HepG2 (cell line): ENCODE data around the gene DNAI4. TPM values are rescaled to one million over a fixed set of nuclear protein-coding genes. Genes with fewer than 3 reads are reported as not detected.

Experiments used
- ATAC-seq: fragments of 200-7000 bp; cut with Tn5 transposase; 3 replicates; pipeline ENCODE4 v1.9.1; 2020; ENCODE audit warnings: mild to moderate bottlenecking, moderate library complexity
- BruUV-seq: library from RNA; stranded (reverse); fragments of 400-500 nt; replicated peaks from 2 replicates; lab custom pipeline; 2021; lab: Mats Ljungman, UMichigan
- CTCF ChIA-PET: fragments of 300-600 bp; formaldehyde crosslinking; extraction: SDS; loops from one replicate; lab custom pipeline; 2021; ENCODE audit warnings: low total read pairs, inconsistent platforms, low intra/inter-chr PET ratio; lab: Yijun Ruan, JAX
- POLR2A ChIA-PET: fragments of 350-600 bp; sonication (Branson Sonifier 250); formaldehyde crosslinking; loops from one replicate; lab custom pipeline; 2020; ENCODE audit warnings: antibody characterized with exemption, inconsistent platforms; lab: Yijun Ruan, JAX
- DNase-seq: peaks from one replicate; pipeline ENCODE4 v3.0.0-alpha.2; 2015; ENCODE audit warnings: low spot score
- FAIRE-seq: peaks from 3 replicates; lab custom pipeline; 2011; peaks lifted over from hg19 to GRCh38; lab: Jason Lieb, UNC
- H2AFZ ChIP-seq: one replicate; pipeline ENCODE4 v1.6.1; 2011; ENCODE audit warnings: low read length, inconsistent platforms
- H3K27ac ChIP-seq: fragments of 300-600 bp; 3 replicates; pipeline ENCODE4 v1.8.0; 2011; ENCODE audit warnings: mixed run types, mild to moderate bottlenecking, mixed read lengths, low read length, inconsistent platforms; ENCODE audit not compliant: insufficient read depth; ENCODE audit errors: extremely low read length
- H3K27me3 ChIP-seq, 2 experiments: fragments of 200-600 bp in 1 of 2; 2 replicates in 1 of 2; 3 replicates in 1 of 2; pipeline versions ENCODE4 v1.6.0 to v1.8.0; 2011; ENCODE audit warnings: low read length in 2 of 2, mild to moderate bottlenecking in 2 of 2, moderate library complexity in 2 of 2, inconsistent platforms in 1 of 2; ENCODE audit not compliant: insufficient read depth in 2 of 2, control insufficient read depth in 1 of 2
- H3K36me3 ChIP-seq, 2 experiments: fragments of 200-600 bp in 1 of 2; replicated peaks in 1 of 2; 2 replicates in 1 of 2; 3 replicates in 1 of 2; pipeline versions ENCODE4 v1.5.1 to v1.8.0; 2011; ENCODE audit warnings: low read length in 2 of 2, inconsistent platforms in 1 of 2; ENCODE audit not compliant: insufficient read depth in 2 of 2, control insufficient read depth in 1 of 2
- H3K4me1 ChIP-seq: 2 replicates; pipeline ENCODE4 v1.5.1; 2012; ENCODE audit warnings: low read length, inconsistent platforms; ENCODE audit not compliant: insufficient read depth
- H3K4me2 ChIP-seq: 2 replicates; pipeline ENCODE4 v1.6.0; 2011; ENCODE audit warnings: low read depth, low read length, inconsistent platforms
- H3K4me3 ChIP-seq, 3 experiments: fragments of 200-600 bp in 1 of 3; sonication (generic), shearing (Covaris generic) in 1 of 3; replicated peaks in 1 of 3; 2 replicates each; pipeline ENCODE4 v1.5.1; 2011 to 2016; ENCODE audit warnings: low read length in 3 of 3, inconsistent platforms in 2 of 3, low read depth in 2 of 3, mild to moderate bottlenecking in 2 of 3, control low read depth in 1 of 3, mixed read lengths in 1 of 3; ENCODE audit not compliant: insufficient read depth in 1 of 3
- H3K79me2 ChIP-seq: one replicate; pipeline ENCODE4 v1.6.1; 2011; ENCODE audit warnings: low read length, inconsistent platforms; ENCODE audit not compliant: insufficient read depth
- H3K9ac ChIP-seq: 2 replicates; pipeline ENCODE4 v1.6.0; 2011; ENCODE audit warnings: mild to moderate bottlenecking, low read depth, low read length, inconsistent platforms; ENCODE audit not compliant: insufficient read depth
- H3K9me3 ChIP-seq: 2 replicates; pipeline ENCODE4 v1.5.1; 2012; ENCODE audit warnings: mild to moderate bottlenecking, low read length
- H4K20me1 ChIP-seq: 2 replicates; pipeline ENCODE4 v1.6.0; 2011; ENCODE audit warnings: inconsistent platforms, mild to moderate bottlenecking, low read length, moderate library complexity; ENCODE audit not compliant: insufficient read depth
- CBFB ChIP-seq: sonication (generic); formaldehyde crosslinking; IDR thresholded peaks from 2 replicates; pipeline ENCODE4 v1.4.0; 2020; ENCODE audit warnings: missing genetic modification reagents
- CENPX ChIP-seq: sonication (generic); formaldehyde crosslinking; IDR thresholded peaks from 2 replicates; pipeline ENCODE4 v1.9.0; 2021; ENCODE audit warnings: mild to moderate bottlenecking, missing genetic modification reagents, moderate library complexity
- HNF1B ChIP-seq: sonication (generic); formaldehyde crosslinking; IDR thresholded peaks from 2 replicates; pipeline ENCODE4 v1.5.1; 2020; ENCODE audit warnings: mild to moderate bottlenecking, moderate library complexity, missing genetic modification reagents
- HOMEZ ChIP-seq: IDR thresholded peaks from 2 replicates; pipeline ENCODE4 v1.6.1; 2016; ENCODE audit warnings: low read depth
- NR2F1 ChIP-seq, 2 experiments: fragments of 450-650 bp in 1 of 2; formaldehyde crosslinking in 1 of 2; IDR thresholded peaks; 2 replicates each; pipeline versions ENCODE4 v1.5.0 to v1.6.1; 2016 to 2020; ENCODE audit warnings: mild to moderate bottlenecking in 1 of 2, missing compliant biosample characterization in 1 of 2, missing genetic modification reagents in 1 of 2, moderate library complexity in 1 of 2
- POGZ ChIP-seq: sonication (generic); formaldehyde crosslinking; IDR thresholded peaks from 2 replicates; pipeline ENCODE4 v1.4.0; 2020; ENCODE audit warnings: mild to moderate bottlenecking, missing genetic modification reagents
- RNF2 ChIP-seq: fragments of 450-650 bp; conservative IDR thresholded peaks from 2 replicates; pipeline ENCODE4 v1.6.1; 2016; ENCODE audit warnings: low read depth
- TOPORS ChIP-seq: sonication (generic); formaldehyde crosslinking; IDR thresholded peaks from 2 replicates; pipeline ENCODE4 v1.8.0; 2023; ENCODE audit warnings: mild to moderate bottlenecking, missing genetic modification reagents
- ZBTB43 ChIP-seq: sonication (generic); formaldehyde crosslinking; conservative IDR thresholded peaks from 2 replicates; pipeline ENCODE4 v1.4.0; 2020; ENCODE audit warnings: missing genetic modification reagents
- ZNF318 ChIP-seq: sonication (generic); formaldehyde crosslinking; IDR thresholded peaks from 2 replicates; pipeline ENCODE4 v1.4.0; 2020; ENCODE audit warnings: mild to moderate bottlenecking, missing genetic modification reagents
- ZNF496 ChIP-seq: sonication (generic); formaldehyde crosslinking; IDR thresholded peaks from 2 replicates; pipeline ENCODE4 v1.8.1; 2023; ENCODE audit warnings: mild to moderate bottlenecking, moderate library complexity, missing genetic modification reagents; ENCODE audit not compliant: insufficient replicate concordance
- ZSCAN29 ChIP-seq: sonication (generic); formaldehyde crosslinking; conservative IDR thresholded peaks from 2 replicates; pipeline ENCODE4 v1.4.0; 2020; ENCODE audit warnings: mild to moderate bottlenecking, missing genetic modification reagents
- WGBS: methylation state at CpG from one replicate; pipeline ENCODE4 v1.1.6; 2017; ENCODE audit warnings: low lambda C conversion rate; 5-methylcytosine and 5-hydroxymethylcytosine counted together
- in situ Hi-C: cut with HindIII; loops from 2 replicates; pipeline ENCODE4 v1.10.0; 2017; ENCODE audit warnings: low pct_unique_long_range_greater_than_20kb; ENCODE audit not compliant: extremely low pct_ligation_motif_present
- intact Hi-C: fragments of 100-400 bp; cut with micrococcal nuclease; formaldehyde crosslinking; loops from one replicate; pipeline ENCODE4 v1.10.0; 2022; ENCODE audit not compliant: unreplicated experiment
- polyA plus RNA-seq, 8 experiments: library from polyadenylated mRNA; depleted of rRNA in 3 of 8; stranded (reverse) in 7 of 8; unstranded in 1 of 8; fragments of >200 nt; fragmentation: Illumina TruSeq in 4 of 8; extraction: Trizol in 4 of 8; gene quantifications; 2 replicates each; pipeline versions ENCODE4 v1.2.1 to v1.2.3, GENCODE V29; 2011 to 2016; ENCODE audit warnings: low read depth in 4 of 8, missing spikeins in 1 of 8, mixed read lengths in 1 of 8; ENCODE audit not compliant: insufficient read depth in 1 of 8
- total RNA-seq, 5 experiments: library from RNA; depleted of rRNA; stranded (reverse); fragments of >200 nt; fragmentation: Illumina TruSeq; extraction: Trizol; gene quantifications; 2 replicates each; pipeline ENCODE4 v1.2.3, GENCODE V29; 2016; ENCODE audit warnings: low read depth in 1 of 5

The DNAI4 gene
- total and polyA plus RNA-seq, 2 of the 13 experiments (the other 11 are each of a cell fraction or from before 2014, with no cell fraction given) = 0.04 to 0.08 TPM

- Histone ChIP-seq H3K79me2 (no peaks in the 10 kb centered on the region), H3K4me2 (no peak overlapping the region), H3K9me3 (no peaks in the 10 kb centered on the region), H3K36me3 (no peaks in the 10 kb centered on the region), H3K4me3 (no peak overlapping the region), H2AFZ (no peak overlapping the region), H3K27ac (no peak overlapping the region), H3K27me3 (no peaks in the 10 kb centered on the region), H3K4me1 (no peaks in the 10 kb centered on the region), H4K20me1 (no peaks in the 10 kb centered on the region), H3K9ac (no peak overlapping the region)
- FAIRE-seq = no peak
- no peak for ATAC-seq
- 5% methylated on average over 3 of the region's 3 CpGs for WGBS
- intact Hi-C loops = no loop called here
- CTCF ChIA-PET = no interaction called here
- POLR2A ChIA-PET = no interaction called here
- in situ Hi-C loops = no loop called here
- BruUV-seq = no TSS peak
- DNase-seq = no peak
- no peak for TF ChIP-seq HOMEZ
- TF ChIP-seq TOPORS (CRISPR knock-in tag) = no peak
- TF ChIP-seq CENPX (CRISPR knock-in tag) = no peak
- no peak for TF ChIP-seq POGZ (CRISPR knock-in tag)
- TF ChIP-seq CBFB (CRISPR knock-in tag) = no peak
- TF ChIP-seq HNF1B = no peak
- no peak for TF ChIP-seq ZNF318 (CRISPR knock-in tag)
- no peak for TF ChIP-seq NR2F1 (CRISPR knock-in tag; IDR thresholded peaks at IDR 0.05)
- no peak for TF ChIP-seq ZSCAN29 (CRISPR knock-in tag)
- no peak for TF ChIP-seq ZBTB43 (CRISPR knock-in tag)
- no peak for TF ChIP-seq RNF2
- TF ChIP-seq ZNF496 (CRISPR knock-in tag) = no peak
Observed at GRCh38 chr1:66777831-66778230, 146.8 kb downstream of the DNAI4 start.
